ENCODE data around the gene CHRNA7. TPM values are rescaled to one million over a fixed set of nuclear protein-coding genes. Genes with fewer than 3 reads are reported as not detected.
"Not testable (repeated sequence)": the region's sequence is repeated elsewhere in the genome, so short reads cannot be mapped to it uniquely, and the experiment has no call there.

Gene CHRNA7
- polyA plus RNA-seq, 2 of the 4 experiments (the other 2 are of a cell fraction), result 1.3 to 1.4 TPM

GRCh38 chr15:32134842-32135241 lies 104.5 kb downstream of the CHRNA7 start:
- DNase-seq (ENCODE audit: low read depth in 1 of 2, low spot score in 1 of 2), result no peak
- no peak overlapping the region for H3K4me3 ChIP-seq
- no peaks in the 10 kb centered on the region for H3K9me3 ChIP-seq
- ATAC-seq, result no peak
- H3K4me1 ChIP-seq, result no peaks in the 10 kb centered on the region
- 49% methylated on average over 5 of the region's 5 CpGs for WGBS (ENCODE audit: missing lambda C conversion rate)
- ChIA-PET POLR2A (no interaction called here), CTCF (interaction anchor here (1.0 kb wide), 1 partner anchor 17 kb away, joined by 3 read pairs; no protein-coding TSS in a partner anchor)
- no peak overlapping the region for H3K4me2 ChIP-seq
- no peak for FAIRE-seq
- no peak overlapping the region for H3K27ac ChIP-seq
- no peak for TF ChIP-seq POLR2A (IDR thresholded peaks at IDR 0.05; ENCODE audit: low read length)

DNA sequence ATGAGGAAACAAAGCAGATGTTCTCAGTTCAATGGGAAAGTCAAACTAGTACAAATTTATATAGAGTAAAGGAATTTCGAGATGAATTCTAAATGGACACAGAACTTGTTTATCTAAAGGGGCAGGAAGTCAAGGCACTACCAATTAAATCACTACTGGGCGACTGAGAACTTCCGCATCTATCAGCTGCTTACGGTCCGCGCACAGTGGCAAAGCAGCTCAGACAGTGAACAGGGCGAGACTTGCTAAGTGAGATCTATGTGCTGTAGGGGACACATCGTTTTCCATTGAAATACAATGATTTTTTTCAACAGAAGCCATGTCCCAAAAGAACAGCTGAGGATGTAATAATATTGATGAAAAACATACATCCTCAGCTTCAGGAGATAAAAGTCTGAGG lies 105.0 kb downstream of the CHRNA7 start:
- no peak overlapping the region for H3K4me2 ChIP-seq
- no peak for ATAC-seq
- no peak for FAIRE-seq
- H3K27ac ChIP-seq, result no peak overlapping the region
- POLR2A ChIA-PET, result no interaction called here
- H3K4me3 ChIP-seq, result no peak overlapping the region
- no peak for DNase-seq (ENCODE audit: low read depth in 1 of 2, low spot score in 1 of 2)
- TF ChIP-seq POLR2AphosphoS2 (conservative IDR thresholded peaks at IDR 0.05; ENCODE audit: low read length) (no peak), FOXS1 (CRISPR knock-in tag; IDR thresholded peaks at IDR 0.05) (no peak), HOXB5 (CRISPR knock-in tag; IDR thresholded peaks at IDR 0.05) (no peak), HES2 (IDR thresholded peaks at IDR 0.05) (no peak), NR3C1 (IDR thresholded peaks at IDR 0.05) (no peak)
- 58% methylated on average over 8 of the region's 8 CpGs for WGBS (ENCODE audit: missing lambda C conversion rate)
- no peaks in the 10 kb centered on the region for H3K4me1 ChIP-seq
- no peaks in the 10 kb centered on the region for H3K9me3 ChIP-seq
- CTCF ChIA-PET, result interaction anchor here (0.7 to 1.0 kb wide), 2 partner anchors 12 to 17 kb away, joined by 3 read pairs; no protein-coding TSS in a partner anchor

- H3K9me3 ChIP-seq; H3K4me3 ChIP-seq; H3K4me1 ChIP-seq; POLR2A ChIA-PET; CTCF ChIA-PET; FAIRE-seq; DNase-seq (ENCODE audit: low read depth in 1 of 2, low spot score in 1 of 2); ATAC-seq; H3K4me2 ChIP-seq; H3K27ac ChIP-seq: not testable (repeated sequence)
- 6% methylated on average over 9 of the region's 10 CpGs for WGBS (ENCODE audit: missing lambda C conversion rate)
Measured at GRCh38 chr15:32145512-32145911, 115.2 kb downstream of the CHRNA7 start.

GRCh38 chr15:32148833-32149555 lies 118.7 kb downstream of the CHRNA7 start:
- ATAC-seq, result no peak
- 23% methylated on average over 15 of the region's 15 CpGs for WGBS (ENCODE audit: missing lambda C conversion rate)
- ChIA-PET POLR2A (no interaction called here), CTCF (no interaction called here)
- Histone ChIP-seq H3K4me2 (no peak overlapping the region), H3K4me1 (no peaks in the 10 kb centered on the region), H3K9me3 (no peaks in the 10 kb centered on the region), H3K4me3 (no peak overlapping the region), H3K27ac (no peak overlapping the region)
- no peak for FAIRE-seq
- DNase-seq (ENCODE audit: low read depth in 1 of 2, low spot score in 1 of 2), result no peak
- TF ChIP-seq, protein P1, sequence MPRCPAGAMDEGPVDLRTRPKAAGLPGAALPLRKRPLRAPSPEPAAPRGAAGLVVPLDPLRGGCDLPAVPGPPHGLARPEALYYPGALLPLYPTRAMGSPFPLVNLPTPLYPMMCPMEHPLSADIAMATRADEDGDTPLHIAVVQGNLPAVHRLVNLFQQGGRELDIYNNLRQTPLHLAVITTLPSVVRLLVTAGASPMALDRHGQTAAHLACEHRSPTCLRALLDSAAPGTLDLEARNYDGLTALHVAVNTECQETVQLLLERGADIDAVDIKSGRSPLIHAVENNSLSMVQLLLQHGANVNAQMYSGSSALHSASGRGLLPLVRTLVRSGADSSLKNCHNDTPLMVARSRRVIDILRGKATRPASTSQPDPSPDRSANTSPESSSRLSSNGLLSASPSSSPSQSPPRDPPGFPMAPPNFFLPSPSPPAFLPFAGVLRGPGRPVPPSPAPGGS (IDR thresholded peaks at IDR 0.05), result no peak
- TF ChIP-seq BHLHE40 (IDR thresholded peaks at IDR 0.05; ENCODE audit: low read depth, low read length) (no peak), RARB (CRISPR knock-in tag; IDR thresholded peaks at IDR 0.05) (no peak)

DNA sequence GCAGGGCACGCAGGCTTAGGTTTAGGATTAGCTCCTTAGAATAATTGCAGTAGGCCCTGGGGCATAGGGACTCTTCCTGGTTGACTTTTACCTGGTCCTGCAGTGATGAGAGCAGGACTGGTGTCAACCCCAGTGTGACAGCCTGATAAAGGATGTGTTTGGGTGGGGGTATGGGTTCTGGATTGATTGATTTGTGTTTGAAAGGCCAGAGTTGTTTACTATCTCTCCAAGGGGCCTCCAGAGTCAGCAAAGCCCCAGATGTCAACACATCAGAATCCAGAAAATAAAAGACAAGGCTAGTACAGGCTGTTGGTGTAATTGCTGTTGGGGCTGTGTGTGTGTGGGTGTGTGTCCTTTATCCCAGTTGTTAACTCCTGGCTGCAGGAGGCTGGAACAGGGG lies 122.3 kb downstream of the CHRNA7 start:
- no peaks in the 10 kb centered on the region for H3K4me1 ChIP-seq
- H3K27ac ChIP-seq, result no peak overlapping the region
- no peak overlapping the region for H3K4me3 ChIP-seq
- ATAC-seq (no peak), DNase-seq (ENCODE audit: low read depth in 1 of 2, low spot score in 1 of 2) (no peak), FAIRE-seq (no peak)
- no peaks in the 10 kb centered on the region for H3K9me3 ChIP-seq
- no peak overlapping the region for H3K4me2 ChIP-seq
- CTCF ChIA-PET, result no interaction called here
- POLR2A ChIA-PET, result no interaction called here
- WGBS (ENCODE audit: missing lambda C conversion rate), result 85% methylated on average over 1 of the region's 1 CpG
- TF ChIP-seq RARB (CRISPR knock-in tag; IDR thresholded peaks at IDR 0.05) (no peak), TFCP2L1 (CRISPR knock-in tag; IDR thresholded peaks at IDR 0.05) (no peak), EHF (CRISPR knock-in tag; IDR thresholded peaks at IDR 0.05) (no peak), USF2 (IDR thresholded peaks at IDR 0.05) (no peak), RNF2 (IDR thresholded peaks at IDR 0.05; ENCODE audit: borderline replicate concordance, low read depth) (no peak), MAZ (IDR thresholded peaks at IDR 0.05; ENCODE audit: borderline replicate concordance, low read depth, low read length) (no peak), POLR2A (IDR thresholded peaks at IDR 0.05; ENCODE audit: low read length) (no peak), PHF8 (IDR thresholded peaks at IDR 0.05; ENCODE audit: borderline replicate concordance, low read depth) (no peak), HOXA7 (CRISPR knock-in tag; IDR thresholded peaks at IDR 0.05) (no peak), ATOH8 (CRISPR knock-in tag; IDR thresholded peaks at IDR 0.05; ENCODE audit: low read depth) (no peak), PBX3 (IDR thresholded peaks at IDR 0.05) (no peak)
- TF ChIP-seq, protein P2, sequence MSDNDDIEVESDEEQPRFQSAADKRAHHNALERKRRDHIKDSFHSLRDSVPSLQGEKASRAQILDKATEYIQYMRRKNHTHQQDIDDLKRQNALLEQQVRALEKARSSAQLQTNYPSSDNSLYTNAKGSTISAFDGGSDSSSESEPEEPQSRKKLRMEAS (IDR thresholded peaks at IDR 0.05), result no peak
- TF ChIP-seq, protein P1 (IDR thresholded peaks at IDR 0.05), result no peak
